HepG2 (cell line): Measurements from ENCODE around the gene TNK1.

Source experiments
- CBX2 ChIP-seq, 2 experiments: fragments of 200-600 bp in 1 of 2; sonication (generic); formaldehyde crosslinking in 1 of 2; IDR thresholded peaks; 2 replicates each; pipeline versions ENCODE4 v1.7.0 to v1.8.1; 2018 to 2022; ENCODE audit warnings: low read depth in 2 of 2, low read length in 1 of 2, mild to moderate bottlenecking in 1 of 2, missing genetic modification reagents in 1 of 2
- CBX5 ChIP-seq: sonication (generic); formaldehyde crosslinking; IDR thresholded peaks from 2 replicates; pipeline ENCODE4 v1.4.0; 2020; ENCODE audit warnings: missing genetic modification reagents, borderline replicate concordance
- EP300 ChIP-seq, 3 experiments: sonication (generic) in 1 of 3; formaldehyde crosslinking in 1 of 3; IDR thresholded peaks; 2 replicates each; pipeline versions ENCODE4 v1.5.1 to v1.6.1; 2011 to 2020; ENCODE audit warnings: low read depth in 2 of 3, low read length in 2 of 3, borderline replicate concordance in 1 of 3, improper control_type of control experiment in 1 of 3, mild to moderate bottlenecking in 1 of 3, missing genetic modification reagents in 1 of 3, moderate library complexity in 1 of 3
- EZH2 ChIP-seq: conservative IDR thresholded peaks from 2 replicates; pipeline ENCODE4 v1.6.1; 2012; ENCODE audit warnings: mild to moderate bottlenecking, low read depth, low read length, moderate library complexity
- POLR2AphosphoS2 ChIP-seq: IDR thresholded peaks from 2 replicates; pipeline ENCODE4 v1.6.1; 2011; ENCODE audit warnings: low read depth, low read length, improper control_type of control experiment
- TCF12 ChIP-seq, 2 experiments: fragments of 450-650 bp in 1 of 2; sonication (generic) in 1 of 2; formaldehyde crosslinking in 1 of 2; IDR thresholded peaks; 2 replicates each; pipeline versions ENCODE4 v1.6.1 to v1.8.0; 2017 to 2022; ENCODE audit warnings: antibody characterized with exemption in 1 of 2, mild to moderate bottlenecking in 1 of 2, missing genetic modification reagents in 1 of 2, moderate library complexity in 1 of 2
- ZBTB38 ChIP-seq: sonication (generic); formaldehyde crosslinking; IDR thresholded peaks from 2 replicates; pipeline ENCODE4 v1.5.1; 2020; ENCODE audit warnings: mild to moderate bottlenecking, missing genetic modification reagents
- ZFP36 ChIP-seq: fragments of 150-350 bp; IDR thresholded peaks from 2 replicates; pipeline ENCODE4 v1.6.1; 2018; ENCODE audit warnings: borderline replicate concordance, low read length, low read depth; ENCODE audit not compliant: partially characterized antibody
- ZNF792 ChIP-seq: IDR thresholded peaks from 2 replicates; pipeline ENCODE4 v1.6.1; 2016

DNA sequence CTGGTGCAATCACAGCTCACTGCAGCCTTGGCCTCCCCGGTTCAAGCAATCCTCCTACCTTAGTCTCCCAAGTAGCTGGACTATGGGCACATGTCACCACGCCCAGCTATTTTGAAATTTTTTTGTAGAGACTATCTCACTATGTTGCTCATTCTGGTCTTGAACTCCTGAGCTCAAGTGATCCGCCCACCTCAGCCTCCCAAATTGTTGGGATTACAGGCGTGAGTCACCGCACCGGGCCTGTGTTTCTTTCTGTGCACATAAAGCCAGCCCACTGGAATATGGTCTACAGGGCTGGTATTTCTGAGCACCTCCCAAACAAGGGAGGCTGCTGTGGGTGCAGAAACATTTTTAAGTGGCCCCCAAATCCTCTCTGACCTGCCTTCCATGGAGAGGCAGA lies 17.6 kb upstream of the TNK1 start:
- no peak for TF ChIP-seq ZBTB38
- no peak; a peak in 1 of 4 replicates for TF ChIP-seq EP300 (IDR thresholded peaks at IDR 0.05; ENCODE audit: low read depth in 2 of 2, low read length in 2 of 2)
- TF ChIP-seq EP300 (CRISPR knock-in tag; IDR thresholded peaks at IDR 0.05; ENCODE audit: borderline replicate concordance), result no peak
- no peak for TF ChIP-seq ZFP36
- no peak for TF ChIP-seq POLR2AphosphoS2
- TF ChIP-seq CBX2 (IDR thresholded peaks at IDR 0.05; ENCODE audit: low read depth, low read length), result no peak
- no peak for TF ChIP-seq CBX2 (CRISPR knock-in tag; IDR thresholded peaks at IDR 0.05; ENCODE audit: low read depth)
- TF ChIP-seq TCF12 (IDR thresholded peaks at IDR 0.05), result no peak
- no peak for TF ChIP-seq TCF12 (CRISPR knock-in tag; IDR thresholded peaks at IDR 0.05)
- TF ChIP-seq CBX5 (CRISPR knock-in tag), result no peak
- TF ChIP-seq ZNF792 (CRISPR knock-in tag), result no peak
- no peak for TF ChIP-seq EZH2
